B cell (primary cell): ENCODE results near the gene KMO. TPM values are rescaled to one million over a fixed set of nuclear protein-coding genes. Genes with fewer than 3 reads are reported as not detected.

Source experiments
- ATAC-seq: fragments of 200-7000 bp; cut with Tn5 transposase; one replicate; pipeline ENCODE4 v1.10.0; 2021; ENCODE audit warnings: low read depth, mild to moderate bottlenecking, moderate number of reproducible peaks, moderate library complexity
- CTCF ChIA-PET: fragments of 350-600 bp; sonication (Branson Sonifier 250); formaldehyde crosslinking; loops from one replicate; lab custom pipeline; 2021; ENCODE audit warnings: antibody characterized with exemption, inconsistent platforms; lab: Charles Lee
- POLR2A ChIA-PET: fragments of 350-600 bp; sonication (Branson Sonifier 250); formaldehyde crosslinking; loops from one replicate; lab custom pipeline; 2021; ENCODE audit warnings: antibody characterized with exemption; lab: Charles Lee
- DNase-seq: peaks from one replicate; pipeline ENCODE4 v3.0.0; 2013
- H2AFZ ChIP-seq: 2 replicates; pipeline ENCODE4 v1.6.1; 2012; ENCODE audit warnings: mild to moderate bottlenecking, low read depth, low read length; ENCODE audit not compliant: insufficient read depth, poor library complexity, severe bottlenecking
- H3K27ac ChIP-seq, 2 donors: 1 replicate in 1 of 2; 2 replicates in 1 of 2; pipeline ENCODE4 v1.5.1; 2012 to 2013; ENCODE audit warnings: low read length in 2 of 2, mild to moderate bottlenecking in 2 of 2, moderate library complexity in 1 of 2
- H3K27me3 ChIP-seq, 4 experiments: fragments of 200-600 bp in 1 of 4; sonication (generic) in 1 of 4; replicated peaks in 1 of 4; 1 replicate in 2 of 4; 2 replicates in 2 of 4; pipeline versions ENCODE4 v1.6.1 to v1.7.0; 2013 to 2016; ENCODE audit warnings: low read length in 3 of 4, mild to moderate bottlenecking in 2 of 4, mixed read lengths in 1 of 4, moderate library complexity in 1 of 4; ENCODE audit not compliant: insufficient read depth in 4 of 4, control insufficient read depth in 3 of 4; ENCODE audit errors: control extremely low read depth in 1 of 4
- H3K36me3 ChIP-seq, 2 experiments: replicated peaks in 1 of 2; 1 replicate in 1 of 2; 2 replicates in 1 of 2; pipeline versions ENCODE4 v1.6.1 to v1.7.1; 2013; ENCODE audit warnings: low read length in 1 of 2; ENCODE audit not compliant: insufficient read depth in 2 of 2, control insufficient read depth in 1 of 2; ENCODE audit errors: control extremely low read depth in 1 of 2, extremely low read depth in 1 of 2
- H3K4me1 ChIP-seq, 2 donors: fragments of 200-600 bp in 1 of 2; sonication (generic) in 1 of 2; 1 replicate in 1 of 2; 2 replicates in 1 of 2; pipeline versions ENCODE4 v1.5.1 to v1.6.1; 2013 to 2017; ENCODE audit warnings: low read length in 2 of 2; ENCODE audit not compliant: control insufficient read depth in 2 of 2, insufficient read depth in 2 of 2
- H3K4me2 ChIP-seq: replicated peaks from 2 replicates; pipeline ENCODE3; 2012; ENCODE audit warnings: mild to moderate bottlenecking, low read depth, low read length; ENCODE audit not compliant: poor library complexity, severe bottlenecking
- H3K4me3 ChIP-seq, 5 experiments: fragments of 200-600 bp in 1 of 5; sonication (generic) in 1 of 5; 1 replicate in 3 of 5; 2 replicates in 2 of 5; pipeline versions ENCODE4 v1.5.1 to v1.7.0; 2011 to 2016; ENCODE audit warnings: low read length in 4 of 5, mild to moderate bottlenecking in 4 of 5, low read depth in 2 of 5, control low read depth in 1 of 5, moderate library complexity in 1 of 5; ENCODE audit not compliant: insufficient read depth in 1 of 5; ENCODE audit errors: control extremely low read depth in 1 of 5, extremely low read depth in 1 of 5
- H3K79me2 ChIP-seq: fragments of 200-600 bp; sonication (generic); one replicate; pipeline ENCODE4 v1.6.0; 2016; ENCODE audit warnings: low read length; ENCODE audit not compliant: control insufficient read depth, insufficient read depth
- H3K9ac ChIP-seq: fragments of 200-600 bp; sonication (generic); 2 replicates; pipeline ENCODE4 v1.6.1; 2017; ENCODE audit warnings: mild to moderate bottlenecking, low read length, moderate library complexity
- H3K9me3 ChIP-seq, 3 donors: one replicate each; pipeline versions ENCODE4 v1.6.1 to v1.7.1; 2013; ENCODE audit warnings: low read length in 2 of 3; ENCODE audit not compliant: control insufficient read depth in 2 of 3, insufficient read depth in 1 of 3; ENCODE audit errors: control extremely low read depth in 1 of 3
- H4K20me1 ChIP-seq: 2 replicates; pipeline ENCODE4 v1.6.0; 2012; ENCODE audit warnings: mild to moderate bottlenecking, low read length; ENCODE audit not compliant: insufficient read depth, control insufficient read depth, poor library complexity, severe bottlenecking
- H3K27ac Mint-ChIP-seq: one replicate; pipeline ENCODE4 v1.8.0; 2021; ENCODE audit warnings: mixed read lengths
- H3K27me3 Mint-ChIP-seq: one replicate; pipeline ENCODE4 v1.8.0; 2021; ENCODE audit warnings: mixed read lengths
- H3K4me1 Mint-ChIP-seq: one replicate; pipeline ENCODE4 v1.8.0; 2021; ENCODE audit warnings: mixed read lengths
- H3K4me3 Mint-ChIP-seq: one replicate; pipeline ENCODE4 v1.8.0; 2021; ENCODE audit warnings: mixed read lengths
- H3K9me3 Mint-ChIP-seq: one replicate; pipeline ENCODE4 v1.8.0; 2022; ENCODE audit warnings: mixed read lengths; ENCODE audit not compliant: insufficient read depth
- EZH2 ChIP-seq: IDR thresholded peaks from 2 replicates; pipeline ENCODE4 v1.6.1; 2012; ENCODE audit warnings: borderline replicate concordance, low read depth, mild to moderate bottlenecking, moderate library complexity, low read length; ENCODE audit not compliant: insufficient read depth, poor library complexity, severe bottlenecking
- WGBS: methylation state at CpG from one replicate; pipeline ENCODE4 v1.1.5; 2013; ENCODE audit warnings: missing lambda C conversion rate; ENCODE audit not compliant: insufficient coverage; 5-methylcytosine and 5-hydroxymethylcytosine counted together
- intact Hi-C: fragments of 100-400 bp; cut with micrococcal nuclease; formaldehyde crosslinking; loops from one replicate; pipeline ENCODE4 v1.10.0; 2022
- polyA plus RNA-seq: library from polyadenylated mRNA; depleted of rRNA; stranded (reverse); fragments of >200 nt; gene quantifications from 2 replicates; pipeline ENCODE4 v1.2.3, GENCODE V29; 2012
- total RNA-seq, 2 donors: library from RNA; stranded (reverse); fragments of 120-200 nt in 1 of 2; gene quantifications; 1 replicate in 1 of 2; 2 replicates in 1 of 2; pipeline versions ENCODE4 v1.2.3 to v1.2.4, GENCODE V29; 2013 to 2022
- TF ChIP-seq, protein P1 (sequence below): fragments of 200-600 bp; IDR thresholded peaks from one replicate; pipeline ENCODE4 v1.8.0; 2022; ENCODE audit warnings: antibody characterized with exemption, mild to moderate bottlenecking

Gene KMO
- total and polyA plus RNA-seq, 2 donors (not counting 1 experiment from before 2014, with no cell fraction given): 14.0 to 34.0 TPM

DNA sequence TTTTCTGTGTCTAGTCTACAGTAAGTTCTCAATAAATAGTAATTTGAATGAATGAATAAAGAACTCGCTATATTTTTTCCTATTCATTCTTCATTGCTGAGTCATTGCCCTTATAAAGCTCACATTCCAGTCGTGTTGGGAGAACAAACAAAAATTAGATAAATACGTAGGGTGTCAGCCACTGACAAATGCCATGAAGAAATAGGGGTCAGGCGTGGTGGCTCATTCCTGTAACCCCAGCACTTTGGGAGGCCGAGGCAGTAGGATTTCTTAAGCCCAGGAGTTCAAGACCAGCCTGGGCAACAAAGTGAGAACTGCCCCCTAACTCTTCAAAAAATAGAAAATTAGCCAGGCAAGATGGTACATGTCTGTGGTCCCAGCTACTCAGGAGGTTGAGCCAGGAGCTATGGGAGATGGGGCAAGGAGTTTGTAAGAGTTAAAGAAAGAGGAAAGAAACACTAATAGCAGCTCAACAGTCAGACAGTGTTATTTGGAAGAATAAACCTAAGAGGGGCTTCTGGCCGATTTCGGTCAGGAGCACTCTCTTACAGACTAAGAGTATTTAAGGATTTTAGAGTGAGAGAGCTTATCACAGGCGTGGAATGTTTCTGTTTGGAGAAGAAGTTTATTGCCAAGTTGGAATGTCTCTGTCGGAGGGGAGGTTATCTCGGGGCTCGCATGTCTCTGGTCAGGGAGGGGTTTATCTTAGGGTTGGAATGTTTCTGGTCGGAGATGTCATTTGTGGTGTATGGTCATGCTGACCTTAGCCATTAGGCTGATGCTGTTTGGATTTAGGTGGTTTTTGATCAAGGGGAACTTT lies 109.8 kb downstream of the KMO start:
- ATAC-seq (no peak), DNase-seq (peak; percentile 9)
- Mint-ChIP-seq H3K4me1 (peaks cover 35% of the 10 kb centered on the region), H3K9me3 (peaks cover 3% of the 10 kb centered on the region), H3K27ac (no peak overlapping the region), H3K27me3 (no peaks in the 10 kb centered on the region), H3K4me3 (no peak overlapping the region)
- POLR2A ChIA-PET: no interaction called here
- Histone ChIP-seq H3K9ac (no peak overlapping the region), H3K79me2 (peaks cover 26% of the 10 kb centered on the region), H3K4me2 (no peak overlapping the region), H3K4me1 (peaks cover 22 to 26% of the 10 kb centered on the region in 2 donors), H4K20me1 (no peaks in the 10 kb centered on the region), H3K9me3 (peaks cover 0 to 4% (median 0%) of the 10 kb centered on the region in 3 donors), H3K27ac (no peak overlapping the region), H3K27me3 (no peaks in the 10 kb centered on the region), H3K4me3 (no peak overlapping the region), H2AFZ (peak overlapping the region; percentile 74), H3K36me3 (no peaks in the 10 kb centered on the region)
- WGBS: 98% methylated on average over 10 of the region's 12 CpGs
- intact Hi-C loops: no loop called here
- TF ChIP-seq, protein P1, sequence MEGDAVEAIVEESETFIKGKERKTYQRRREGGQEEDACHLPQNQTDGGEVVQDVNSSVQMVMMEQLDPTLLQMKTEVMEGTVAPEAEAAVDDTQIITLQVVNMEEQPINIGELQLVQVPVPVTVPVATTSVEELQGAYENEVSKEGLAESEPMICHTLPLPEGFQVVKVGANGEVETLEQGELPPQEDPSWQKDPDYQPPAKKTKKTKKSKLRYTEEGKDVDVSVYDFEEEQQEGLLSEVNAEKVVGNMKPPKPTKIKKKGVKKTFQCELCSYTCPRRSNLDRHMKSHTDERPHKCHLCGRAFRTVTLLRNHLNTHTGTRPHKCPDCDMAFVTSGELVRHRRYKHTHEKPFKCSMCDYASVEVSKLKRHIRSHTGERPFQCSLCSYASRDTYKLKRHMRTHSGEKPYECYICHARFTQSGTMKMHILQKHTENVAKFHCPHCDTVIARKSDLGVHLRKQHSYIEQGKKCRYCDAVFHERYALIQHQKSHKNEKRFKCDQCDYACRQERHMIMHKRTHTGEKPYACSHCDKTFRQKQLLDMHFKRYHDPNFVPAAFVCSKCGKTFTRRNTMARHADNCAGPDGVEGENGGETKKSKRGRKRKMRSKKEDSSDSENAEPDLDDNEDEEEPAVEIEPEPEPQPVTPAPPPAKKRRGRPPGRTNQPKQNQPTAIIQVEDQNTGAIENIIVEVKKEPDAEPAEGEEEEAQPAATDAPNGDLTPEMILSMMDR: no peak
- CTCF ChIA-PET: interaction anchor here (1.0 to 1.6 kb wide), 3 partner anchors 14 to 19 kb away, joined by 3 to 4 read pairs (median 4); no protein-coding TSS in a partner anchor

GRCh38 chr1:241642593-241642944 lies 110.4 kb downstream of the KMO start:
- H3K27ac ChIP-seq: no peak overlapping the region
- H3K4me1 ChIP-seq: peaks cover 16 to 20% of the 10 kb centered on the region in 2 donors
- DNase-seq (no peak), ATAC-seq (no peak)
- H3K4me3 Mint-ChIP-seq: no peak overlapping the region
- peaks cover 0 to 4% (median 0%) of the 10 kb centered on the region in 3 donors for H3K9me3 ChIP-seq
- no peaks in the 10 kb centered on the region for H3K27me3 ChIP-seq
- intact Hi-C loops: no loop called here
- H3K4me1 Mint-ChIP-seq: peaks cover 29% of the 10 kb centered on the region
- ChIA-PET CTCF (interaction anchor here (1.0 to 1.6 kb wide), 2 partner anchors 15 to 20 kb away, joined by 4 read pairs; no protein-coding TSS in a partner anchor), POLR2A (interaction anchor here (1.1 kb wide), 1 partner anchor 33 kb away, joined by 3 read pairs; no protein-coding TSS in a partner anchor)
- H3K36me3 ChIP-seq: no peaks in the 10 kb centered on the region
- H3K4me3 ChIP-seq: no peak overlapping the region
- H3K9me3 Mint-ChIP-seq: peaks cover 3% of the 10 kb centered on the region
- H2AFZ ChIP-seq: no peak overlapping the region
- H3K27me3 Mint-ChIP-seq: no peaks in the 10 kb centered on the region
- H3K79me2 ChIP-seq: peaks cover 20% of the 10 kb centered on the region
- H4K20me1 ChIP-seq: no peaks in the 10 kb centered on the region
- TF ChIP-seq, protein P1: no peak
- no peak for TF ChIP-seq EZH2
- no peak overlapping the region for H3K4me2 ChIP-seq
- no peak overlapping the region for H3K9ac ChIP-seq
- WGBS: 100% methylated on average over 1 of the region's 1 CpG
- no peak overlapping the region for H3K27ac Mint-ChIP-seq
